Stimulated activated CD8-positive, alpha-beta memory T cell treated with anti-CD3 and anti-CD28 coated beads, Interleukin-15, amount 100 ng/mL, for 1 hour (primary cell): ENCODE measurements around the gene GAS1.
A peak's percentile ranks its signal among the peaks of the same experiment; 100 is the strongest.

Experiments used
- DNase-seq: peaks from one replicate; pipeline ENCODE4 v3.0.0-alpha.2; 2020; ENCODE audit warnings: low read depth

The GAS1 gene

GRCh38 chr9:86962692-86963091 lies 15.4 kb upstream of the GAS1 start:
- no peak for DNase-seq

GRCh38 chr9:86960938-86961337 lies 13.6 kb upstream of the GAS1 start:
- DNase-seq = no peak

GRCh38 chr9:86958203-86958602 lies 10.9 kb upstream of the GAS1 start:
- no peak for DNase-seq

GRCh38 chr9:86955561-86955960 lies 8.3 kb upstream of the GAS1 start:
- no peak for DNase-seq

GRCh38 chr9:86955042-86955441 lies 7.7 kb upstream of the GAS1 start:
- DNase-seq = no peak

GRCh38 chr9:86953181-86953580 lies 5.9 kb upstream of the GAS1 start:
- DNase-seq = no peak

GRCh38 chr9:86948074-86948929 lies 996 bp upstream of the GAS1 start:
- DNase-seq = peak; percentile 49

GRCh38 chr9:86946201-86947145 lies 833 bp downstream of the GAS1 start:
- DNase-seq = peak; percentile 12

- no peak for DNase-seq
These were observed 1.5 kb downstream of the GAS1 start for GRCh38 chr9:86945728-86946200.

GRCh38 chr9:86944796-86945727 lies 2.2 kb downstream of the GAS1 start:
- DNase-seq = no peak

GRCh38 chr9:86943201-86944113 lies 3.8 kb downstream of the GAS1 start:
- no peak for DNase-seq

- DNase-seq = no peak
These were observed 4.8 kb downstream of the GAS1 start for GRCh38 chr9:86942281-86943200.

GRCh38 chr9:86941197-86941596 lies 6.1 kb downstream of the GAS1 start:
- no peak for DNase-seq

- no peak for DNase-seq
These were observed 6.5 kb downstream of the GAS1 start for GRCh38 chr9:86940774-86941173.

GRCh38 chr9:86939891-86940290 lies 7.4 kb downstream of the GAS1 start:
- DNase-seq = no peak

- no peak for DNase-seq
These were observed 8.0 kb downstream of the GAS1 start for GRCh38 chr9:86939321-86939720.

- DNase-seq = no peak
These were observed 8.5 kb downstream of the GAS1 start for GRCh38 chr9:86938780-86939179.

- no peak for DNase-seq
These were observed 21.2 kb downstream of the GAS1 start for GRCh38 chr9:86926145-86926544.

- no peak for DNase-seq
These were observed 21.6 kb downstream of the GAS1 start for GRCh38 chr9:86925686-86926085.

- DNase-seq = no peak
These were observed 23.1 kb downstream of the GAS1 start for GRCh38 chr9:86924206-86924605.
